Measurements from ENCODE around the gene OR1S2.
"Not testable (repeated sequence)": the region's sequence is repeated elsewhere in the genome, so short reads cannot be mapped to it uniquely, and the experiment has no call there.

OR1S2 gene

GRCh38 chr11:58216476-58216875 is 12.5 kb upstream of the OR1S2 start:
- Histone ChIP-seq H2BK12ac (ENCODE audit: low read length in 2 of 2) (no peak overlapping the region), H2BK15ac (ENCODE audit: low read depth, poor library complexity, severe bottlenecking) (no peak overlapping the region), H4K91ac (ENCODE audit: low read length) (no peak overlapping the region), H3K4me3 (ENCODE audit: insufficient read depth in 1 of 2, low read depth in 1 of 2, low read length in 2 of 2) (no peak overlapping the region), H3K14ac (ENCODE audit: low read length in 2 of 2) (no peak overlapping the region), H3K4me1 (ENCODE audit: control insufficient read depth, insufficient read depth, low read depth, low read length) (no peaks in the 10 kb centered on the region), H3K9me3 (ENCODE audit: control insufficient read depth, low read length) (peaks cover 3% of the 10 kb centered on the region), H3K18ac (ENCODE audit: low read depth in 1 of 2, low read length in 2 of 2) (no peak overlapping the region), H2AK5ac (ENCODE audit: low read length, severe bottlenecking) (no peak overlapping the region), H3K27ac (ENCODE audit: low read length, poor library complexity, severe bottlenecking) (no peak overlapping the region), H2BK5ac (ENCODE audit: low read depth, low read length, poor library complexity, severe bottlenecking) (peak overlapping the region; percentile 66), H3K23ac (ENCODE audit: low read length in 2 of 2) (no peak overlapping the region), H4K8ac (ENCODE audit: low read length) (no peak overlapping the region), H2AFZ (ENCODE audit: low read depth, low read length) (no peak overlapping the region), H3K9ac (ENCODE audit: low read length) (no peak overlapping the region), H3K4me2 (ENCODE audit: low read length, poor library complexity, severe bottlenecking) (no peak overlapping the region), H2BK120ac (ENCODE audit: low read depth, low read length) (no peak overlapping the region), H3K79me1 (replicated peaks; ENCODE audit: low read length, poor library complexity, severe bottlenecking) (no peaks in the 10 kb centered on the region), H3K4ac (ENCODE audit: low read depth in 1 of 2, low read length in 2 of 2) (no peak overlapping the region), H3K36me3 (ENCODE audit: control insufficient read depth in 1 of 2, insufficient read depth in 2 of 2, low read depth in 1 of 2, low read length in 2 of 2) (no peaks in the 10 kb centered on the region), H3K27me3 (ENCODE audit: control insufficient read depth in 1 of 2, insufficient read depth in 1 of 2, low read length in 2 of 2) (no peaks in the 10 kb centered on the region)
- DNase-seq, result no peak

- H2BK120ac ChIP-seq (ENCODE audit: low read depth, low read length); H2AFZ ChIP-seq (ENCODE audit: low read depth, low read length); H3K4ac ChIP-seq (ENCODE audit: low read depth in 1 of 2, low read length in 2 of 2); H2BK15ac ChIP-seq (ENCODE audit: low read depth, poor library complexity, severe bottlenecking); H3K79me1 ChIP-seq (replicated peaks; ENCODE audit: low read length, poor library complexity, severe bottlenecking); H3K23ac ChIP-seq (ENCODE audit: low read length in 2 of 2); H3K4me3 ChIP-seq (ENCODE audit: insufficient read depth in 1 of 2, low read depth in 1 of 2, low read length in 2 of 2); H2BK5ac ChIP-seq (ENCODE audit: low read depth, low read length, poor library complexity, severe bottlenecking); H3K27me3 ChIP-seq (ENCODE audit: control insufficient read depth in 1 of 2, insufficient read depth in 1 of 2, low read length in 2 of 2); H3K9ac ChIP-seq (ENCODE audit: low read length); H2AK5ac ChIP-seq (ENCODE audit: low read length, severe bottlenecking); H3K4me1 ChIP-seq (ENCODE audit: control insufficient read depth, insufficient read depth, low read depth, low read length); H4K8ac ChIP-seq (ENCODE audit: low read length); H3K4me2 ChIP-seq (ENCODE audit: low read length, poor library complexity, severe bottlenecking); DNase-seq; H3K36me3 ChIP-seq (ENCODE audit: control insufficient read depth in 1 of 2, insufficient read depth in 2 of 2, low read depth in 1 of 2, low read length in 2 of 2); H3K9me3 ChIP-seq (ENCODE audit: control insufficient read depth, low read length); H3K14ac ChIP-seq (ENCODE audit: low read length in 2 of 2); H3K18ac ChIP-seq (ENCODE audit: low read depth in 1 of 2, low read length in 2 of 2); H2BK12ac ChIP-seq (ENCODE audit: low read length in 2 of 2); H3K27ac ChIP-seq (ENCODE audit: low read length, poor library complexity, severe bottlenecking); H4K91ac ChIP-seq (ENCODE audit: low read length): not testable (repeated sequence)
- WGBS, result no CpG with 5 or more reads among the region's 2 CpGs
Measured at GRCh38 chr11:58212420-58212819, 8.5 kb upstream of the OR1S2 start, which contains the start of gene OR1S1. TSS of gene OR1S1 (plus strand) at chr11:58212720.

- H2AK5ac ChIP-seq (ENCODE audit: low read length, severe bottlenecking), result no peak overlapping the region
- H3K9me3 ChIP-seq (ENCODE audit: control insufficient read depth, low read length), result peaks cover 31% of the 10 kb centered on the region
- H3K14ac ChIP-seq (ENCODE audit: low read length in 2 of 2), result no peak overlapping the region
- no peaks in the 10 kb centered on the region for H3K36me3 ChIP-seq (ENCODE audit: control insufficient read depth in 1 of 2, insufficient read depth in 2 of 2, low read depth in 1 of 2, low read length in 2 of 2)
- no peak overlapping the region for H2BK15ac ChIP-seq (ENCODE audit: low read depth, poor library complexity, severe bottlenecking)
- no peak for DNase-seq
- WGBS, result no CpG with 5 or more reads among the region's 1 CpG
- H3K4me1 ChIP-seq (ENCODE audit: control insufficient read depth, insufficient read depth, low read depth, low read length), result no peaks in the 10 kb centered on the region
- H4K91ac ChIP-seq (ENCODE audit: low read length), result no peak overlapping the region
- H2AFZ ChIP-seq (ENCODE audit: low read depth, low read length), result no peak overlapping the region
- H3K79me1 ChIP-seq (replicated peaks; ENCODE audit: low read length, poor library complexity, severe bottlenecking), result no peaks in the 10 kb centered on the region
- no peaks in the 10 kb centered on the region for H3K27me3 ChIP-seq (ENCODE audit: control insufficient read depth in 1 of 2, insufficient read depth in 1 of 2, low read length in 2 of 2)
- H3K23ac ChIP-seq (ENCODE audit: low read length in 2 of 2), result no peak overlapping the region
- no peak overlapping the region for H3K4me3 ChIP-seq (ENCODE audit: insufficient read depth in 1 of 2, low read depth in 1 of 2, low read length in 2 of 2)
- H3K4me2 ChIP-seq (ENCODE audit: low read length, poor library complexity, severe bottlenecking), result no peak overlapping the region
- H4K8ac ChIP-seq (ENCODE audit: low read length), result no peak overlapping the region
- H2BK120ac ChIP-seq (ENCODE audit: low read depth, low read length), result no peak overlapping the region
- no peak overlapping the region for H3K27ac ChIP-seq (ENCODE audit: low read length, poor library complexity, severe bottlenecking)
- H3K18ac ChIP-seq (ENCODE audit: low read depth in 1 of 2, low read length in 2 of 2), result no peak overlapping the region
- H3K4ac ChIP-seq (ENCODE audit: low read depth in 1 of 2, low read length in 2 of 2), result no peak overlapping the region
- H2BK12ac ChIP-seq (ENCODE audit: low read length in 2 of 2), result no peak overlapping the region
- H2BK5ac ChIP-seq (ENCODE audit: low read depth, low read length, poor library complexity, severe bottlenecking), result no peak overlapping the region
- H3K9ac ChIP-seq (ENCODE audit: low read length), result no peak overlapping the region
Measured at GRCh38 chr11:58199271-58199670, 4.7 kb downstream of the OR1S2 start.

GRCh38 chr11:58195939-58196338 is 8.0 kb downstream of the OR1S2 start:
- Histone ChIP-seq H3K9me3 (ENCODE audit: control insufficient read depth, low read length) (peaks cover 31% of the 10 kb centered on the region), H3K4me3 (ENCODE audit: insufficient read depth in 1 of 2, low read depth in 1 of 2, low read length in 2 of 2) (no peak overlapping the region), H3K79me1 (replicated peaks; ENCODE audit: low read length, poor library complexity, severe bottlenecking) (no peaks in the 10 kb centered on the region), H2BK12ac (ENCODE audit: low read length in 2 of 2) (no peak overlapping the region), H3K27ac (ENCODE audit: low read length, poor library complexity, severe bottlenecking) (no peak overlapping the region), H3K9ac (ENCODE audit: low read length) (no peak overlapping the region), H2AFZ (ENCODE audit: low read depth, low read length) (no peak overlapping the region), H3K23ac (ENCODE audit: low read length in 2 of 2) (no peak overlapping the region), H3K4me2 (ENCODE audit: low read length, poor library complexity, severe bottlenecking) (no peak overlapping the region), H2BK120ac (ENCODE audit: low read depth, low read length) (no peak overlapping the region), H3K27me3 (ENCODE audit: control insufficient read depth in 1 of 2, insufficient read depth in 1 of 2, low read length in 2 of 2) (no peaks in the 10 kb centered on the region), H3K4ac (ENCODE audit: low read depth in 1 of 2, low read length in 2 of 2) (no peak overlapping the region), H4K8ac (ENCODE audit: low read length) (no peak overlapping the region), H2AK5ac (ENCODE audit: low read length, severe bottlenecking) (no peak overlapping the region), H3K36me3 (ENCODE audit: control insufficient read depth in 1 of 2, insufficient read depth in 2 of 2, low read depth in 1 of 2, low read length in 2 of 2) (no peaks in the 10 kb centered on the region), H3K4me1 (ENCODE audit: control insufficient read depth, insufficient read depth, low read depth, low read length) (no peaks in the 10 kb centered on the region), H2BK5ac (ENCODE audit: low read depth, low read length, poor library complexity, severe bottlenecking) (no peak overlapping the region), H3K18ac (ENCODE audit: low read depth in 1 of 2, low read length in 2 of 2) (no peak overlapping the region), H3K14ac (ENCODE audit: low read length in 2 of 2) (no peak overlapping the region), H4K91ac (ENCODE audit: low read length) (no peak overlapping the region), H2BK15ac (ENCODE audit: low read depth, poor library complexity, severe bottlenecking) (no peak overlapping the region)
- DNase-seq, result no peak
- no CpG with 5 or more reads among the region's 2 CpGs for WGBS
